Hypothalamus (tissue), 51 donors: ENCODE measurements around the gene LAMTOR2.

Experiments used
- DNase-seq, 51 donors: peaks; one replicate each; lab custom pipeline; 2025; lab: John Stamatoyannopoulos, UW

The LAMTOR2 gene

DNA sequence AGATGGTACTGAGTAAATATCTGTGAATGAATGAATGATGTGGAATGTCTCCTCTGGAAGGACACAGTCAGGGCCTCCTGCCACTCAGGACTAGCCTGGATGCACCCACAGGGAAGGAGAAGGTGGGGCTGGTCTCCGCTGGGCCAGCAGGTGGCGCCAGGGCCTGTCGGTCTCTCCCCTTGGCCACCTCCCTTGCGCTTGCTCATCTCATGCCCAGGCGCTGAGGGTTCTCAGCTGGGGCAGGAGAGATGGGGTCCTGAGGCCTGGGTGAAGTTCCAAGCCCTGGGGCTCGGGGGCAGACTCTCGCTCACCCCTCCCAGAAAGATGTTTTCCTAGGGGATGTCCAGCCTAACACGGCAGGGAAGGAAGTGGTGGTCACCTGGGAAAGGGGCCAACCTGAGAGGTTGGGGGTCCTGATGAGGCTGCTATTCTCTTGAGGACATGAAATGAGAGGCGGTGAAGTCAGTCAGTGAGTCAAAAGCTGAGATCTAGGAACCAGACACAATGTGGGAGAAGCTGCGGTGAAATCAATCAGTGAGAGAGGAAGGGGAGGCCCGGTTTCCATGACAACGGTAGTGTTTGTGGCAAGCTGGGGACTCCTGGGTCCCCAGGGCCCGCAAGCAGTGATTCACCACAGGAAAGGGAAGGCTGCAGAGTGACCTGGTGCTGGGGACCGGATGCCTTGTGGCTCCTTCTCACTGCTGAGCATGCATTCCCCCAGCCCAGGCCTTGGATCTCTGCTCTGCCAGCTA is 42.2 kb downstream of the LAMTOR2 start:
- DNase-seq: peak in 50 of 51 donors; percentile 14 to 91 (median 73)

DNA sequence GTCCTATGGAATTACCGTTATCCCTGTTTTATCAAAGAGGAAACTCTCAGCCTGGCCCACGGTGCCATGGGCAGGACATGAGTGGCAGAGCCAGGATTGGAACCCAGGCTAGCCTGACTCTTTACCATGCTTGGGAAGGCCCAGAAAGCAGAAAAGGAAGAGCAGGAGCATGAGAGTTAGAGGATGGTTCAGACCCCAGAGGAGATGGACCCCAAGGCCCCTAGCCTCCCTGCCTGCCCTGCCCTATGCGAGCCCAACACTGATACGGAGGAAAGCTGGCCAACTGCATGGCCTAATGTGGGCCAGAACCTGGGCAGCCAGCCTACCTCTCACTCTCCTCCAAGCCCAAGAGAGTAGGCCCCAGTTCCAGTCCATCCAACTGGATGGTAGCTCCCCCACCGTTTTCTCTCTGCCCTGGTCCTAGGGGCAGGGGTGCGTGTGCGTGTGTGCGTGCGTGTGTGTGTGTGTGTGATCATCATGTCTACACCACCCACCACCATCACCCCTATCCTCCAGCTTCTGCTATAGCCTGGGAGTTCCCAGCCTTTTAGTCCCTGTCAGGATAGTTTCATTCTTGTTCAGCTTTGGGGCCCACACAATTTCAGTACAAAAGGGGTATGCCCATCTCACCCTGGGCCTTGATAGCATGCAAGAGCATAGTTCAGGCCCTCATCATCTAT is 43.1 kb downstream of the LAMTOR2 start:
- no peak for DNase-seq

DNA sequence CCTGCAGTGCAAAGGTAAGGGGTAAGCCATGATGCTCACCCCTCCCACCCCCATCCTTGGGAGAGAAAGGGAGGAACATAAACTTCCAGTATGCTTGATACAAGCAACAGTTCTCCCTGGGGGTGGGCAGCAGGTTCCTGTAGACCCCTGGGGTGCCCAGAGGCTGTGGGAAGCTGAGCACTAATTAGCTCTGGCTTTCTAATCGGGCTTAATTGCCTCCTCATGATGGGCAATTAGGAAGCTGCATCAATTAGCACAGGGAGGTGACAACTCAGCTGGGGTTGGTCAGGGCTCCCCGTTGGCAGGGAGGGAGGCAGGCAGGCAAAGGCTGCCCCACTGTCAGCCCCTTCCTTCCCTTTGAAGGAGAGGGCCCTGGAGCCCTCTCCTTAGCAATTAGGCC is 44.2 kb downstream of the LAMTOR2 start:
- DNase-seq: no peak

- DNase-seq: no peak
Observed at GRCh38 chr1:156099282-156099681, 44.7 kb downstream of the LAMTOR2 start.

GRCh38 chr1:156100205-156100995 is 45.8 kb downstream of the LAMTOR2 start:
- DNase-seq: no peak

GRCh38 chr1:156101880-156102279 is 47.3 kb downstream of the LAMTOR2 start:
- no peak for DNase-seq

- no peak for DNase-seq
Observed at GRCh38 chr1:156102633-156103511, 48.3 kb downstream of the LAMTOR2 start.

DNA sequence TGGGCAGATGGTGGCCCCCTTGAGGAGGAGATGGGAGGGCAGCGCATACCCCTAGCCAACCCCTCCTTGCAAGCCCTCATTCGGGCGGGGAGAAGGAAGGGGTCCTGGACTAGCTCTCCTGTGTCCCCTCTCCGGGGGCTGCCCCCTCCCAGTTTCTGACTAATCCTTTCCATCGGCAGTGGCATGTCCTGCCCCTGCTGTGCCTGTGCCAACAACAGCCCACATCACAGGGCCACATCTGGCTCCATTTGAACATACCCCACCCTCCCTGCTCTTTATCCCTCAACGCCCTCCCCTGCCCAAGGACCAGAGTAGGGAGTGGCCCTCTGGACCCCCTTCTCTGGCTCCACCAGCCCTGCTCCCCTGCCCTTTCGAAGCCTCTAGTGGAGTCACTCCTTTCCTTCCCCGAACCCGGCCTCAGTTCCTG is 49.0 kb downstream of the LAMTOR2 start:
- no peak for DNase-seq

DNA sequence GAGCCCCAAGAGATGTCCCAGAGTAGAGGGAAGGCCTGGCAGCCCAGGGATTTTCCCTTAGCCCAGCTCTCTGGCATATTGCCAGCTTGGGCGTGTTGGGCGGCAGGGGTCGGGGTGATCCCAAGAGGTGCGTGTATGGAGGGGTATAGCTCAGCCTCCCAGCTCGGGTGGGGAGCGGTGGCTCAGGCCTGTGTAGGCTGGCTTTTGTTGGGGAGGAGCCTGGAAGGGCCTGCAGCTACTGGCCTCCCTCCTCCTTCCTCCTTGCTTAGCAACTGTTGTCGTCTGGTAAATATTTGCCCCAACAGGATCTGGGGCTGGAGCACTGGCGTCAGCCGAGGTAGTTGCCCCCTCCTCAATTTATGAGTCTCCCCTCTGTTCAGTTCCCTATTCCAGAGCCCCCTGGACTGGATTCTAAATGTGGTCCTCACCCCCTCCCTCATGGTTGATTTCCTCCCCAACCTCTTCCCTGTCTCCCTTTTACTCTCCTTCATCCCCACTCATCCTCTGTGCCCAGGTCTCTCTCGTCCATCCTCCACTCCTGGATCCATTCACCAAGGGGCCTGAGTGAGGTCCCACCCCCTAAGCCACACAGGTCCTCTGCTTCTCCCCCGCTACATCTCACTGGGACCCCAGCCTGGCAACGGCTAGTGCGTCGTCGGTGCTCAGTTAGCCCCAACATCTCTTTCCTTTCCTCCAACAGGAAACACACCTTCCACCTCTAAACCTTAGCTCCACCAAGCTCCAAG is 49.7 kb downstream of the LAMTOR2 start:
- peak in 16 of 51 donors; percentile 14 to 55 (median 30) for DNase-seq

DNA sequence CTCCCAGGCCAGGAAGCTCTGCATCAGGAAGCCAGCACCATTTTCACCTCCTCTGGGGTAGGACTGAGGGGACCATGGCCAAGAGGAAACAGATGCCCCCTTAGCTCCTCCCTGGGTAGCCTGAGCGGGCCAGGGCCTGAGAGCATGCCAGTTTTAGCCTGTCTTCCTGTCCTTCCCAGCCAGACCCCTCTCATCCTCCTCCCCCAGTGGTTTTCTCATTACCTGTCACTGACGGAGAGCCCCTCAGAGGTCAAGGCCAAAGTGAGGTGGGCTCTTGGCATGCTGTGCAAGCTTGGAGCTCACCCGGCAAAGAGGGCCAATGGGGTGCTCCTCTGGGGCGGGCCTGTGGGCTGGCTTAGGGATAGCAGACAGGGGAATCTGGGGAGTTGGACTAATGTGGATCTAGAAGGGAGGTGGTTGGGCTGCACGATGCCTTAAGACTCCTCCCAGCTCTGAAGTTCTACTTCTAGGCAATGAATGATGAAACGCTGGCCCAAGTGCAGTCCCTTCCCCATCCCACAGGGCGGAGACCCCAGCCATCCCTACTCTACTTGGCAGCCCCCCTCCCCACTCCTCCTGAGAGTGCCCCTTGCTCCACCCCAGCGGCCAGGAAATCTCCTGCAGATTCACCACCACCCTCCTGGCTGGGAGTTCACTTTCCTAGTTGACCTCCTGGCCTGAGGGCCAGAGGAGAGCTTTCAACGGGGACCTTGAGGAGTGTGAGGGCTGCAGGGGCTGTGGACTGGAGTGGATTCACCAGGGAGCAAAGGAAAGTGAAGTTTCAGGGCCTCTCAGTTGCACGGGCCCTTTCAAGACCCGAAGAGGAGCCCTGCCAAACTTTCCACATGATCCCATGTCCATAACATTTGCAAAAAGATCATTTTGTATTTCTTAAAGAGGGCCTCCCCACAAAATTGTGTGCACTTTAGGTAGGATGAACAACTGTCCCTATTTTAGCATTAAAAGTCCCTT is 50.6 kb downstream of the LAMTOR2 start:
- DNase-seq: no peak

- peak in 5 of 51 donors; percentile 58 to 80 (median 72) for DNase-seq
Observed at GRCh38 chr1:156106624-156107488, 52.3 kb downstream of the LAMTOR2 start.

DNA sequence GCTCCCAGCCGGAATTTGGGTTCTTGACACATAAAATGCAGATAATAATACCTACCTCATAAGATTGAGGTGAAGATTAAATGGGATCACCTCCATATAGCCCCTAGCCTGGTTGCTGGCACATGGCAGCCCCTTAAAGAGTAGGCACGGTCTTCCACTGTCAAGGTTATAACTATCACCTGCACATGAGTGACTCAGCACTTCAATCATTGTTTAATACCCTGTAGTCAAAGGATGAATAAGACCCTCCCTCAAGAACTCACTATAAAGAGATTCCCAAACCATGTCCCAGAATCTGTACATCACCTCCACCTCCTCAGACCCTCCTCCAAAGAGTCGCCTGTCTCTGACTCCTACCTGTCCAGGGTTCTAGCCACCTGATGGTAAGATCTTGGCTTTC is 53.5 kb downstream of the LAMTOR2 start:
- DNase-seq: no peak
